ENCODE results near the gene KRTAP9-4. TPM values are rescaled to one million over a fixed set of nuclear protein-coding genes. Genes with fewer than 3 reads are reported as not detected.
"Not testable (repeated sequence)": the region's sequence is repeated elsewhere in the genome, so short reads cannot be mapped to it uniquely, and the experiment has no call there.

Gene KRTAP9-4
- total RNA-seq, 8 experiments from 2014 or later: not detected

DNA sequence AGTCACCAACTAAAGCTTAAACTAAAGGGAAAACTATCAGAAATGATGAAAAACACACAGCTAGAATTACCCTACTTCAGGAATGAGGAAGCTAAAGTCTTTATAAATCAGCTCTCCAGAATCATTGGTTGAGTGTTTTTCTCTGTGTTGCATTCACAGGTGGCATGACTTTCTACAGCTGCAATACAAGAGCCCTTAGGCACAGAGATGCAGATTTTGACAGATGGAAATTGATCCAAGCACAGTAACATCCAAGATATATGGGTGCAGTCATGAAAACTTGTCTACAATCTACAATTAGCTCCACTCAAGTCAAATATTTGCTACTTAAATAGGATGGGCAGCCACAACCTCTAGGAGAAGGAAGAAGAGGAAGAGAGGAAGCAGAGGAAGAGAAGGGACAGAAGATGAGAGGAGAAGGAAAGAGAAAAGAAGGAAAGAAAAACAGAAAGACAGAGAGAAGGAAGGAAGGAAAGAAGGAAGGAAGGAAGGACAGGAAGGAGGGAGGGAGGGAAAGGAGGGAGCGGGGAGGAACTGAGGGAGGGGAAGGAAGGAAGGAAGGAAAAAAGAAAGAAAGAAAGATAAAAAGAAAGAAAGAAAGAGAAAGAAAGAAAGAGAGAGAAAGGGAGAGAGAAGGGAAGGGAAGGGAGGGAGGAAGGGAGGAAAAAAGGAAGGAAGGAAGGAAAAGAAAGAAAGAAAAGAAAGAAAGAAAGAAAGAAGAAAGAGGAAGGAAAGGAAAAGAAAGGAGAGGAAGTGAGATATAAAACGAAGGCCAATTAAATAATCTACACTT lies 2.3 kb upstream of the KRTAP9-4 start:
- ATAC-seq (replicated peaks in 6 of 8): peak in 3 of 8 experiments; percentile 46 to 69 (median 61)
- H3K4me3 ChIP-seq; in situ Hi-C loops (cut with MboI; ENCODE audit: low pct_unique_long_range_greater_than_20kb in 2 of 9, low sequenced_read_pairs in 9 of 9, unreplicated experiment in 9 of 9); H3K4me1 ChIP-seq (replicated peaks in 1 of 2); H3K27ac ChIP-seq: not testable (repeated sequence)
- WGBS, 10 experiments: 4 to 56% (median 31%) methylated on average over 1 to 2 of the region's 2 CpGs; no CpG with 5 or more reads in 3 of the 10 experiments

GRCh38 chr17:41251261-41251660 lies 1.8 kb downstream of the KRTAP9-4 start:
- H3K27ac ChIP-seq: no peak overlapping the region
- no peaks in the 10 kb centered on the region for H3K4me1 ChIP-seq (replicated peaks in 1 of 2)
- in situ Hi-C loops (cut with MboI; ENCODE audit: low pct_unique_long_range_greater_than_20kb in 2 of 9, low sequenced_read_pairs in 9 of 9, unreplicated experiment in 9 of 9): no loop called here
- WGBS, 10 experiments: 33 to 88% (median 76%) methylated on average over 1 of the region's 1 CpG; no CpG with 5 or more reads in 6 of the 10 experiments
- no peak overlapping the region for H3K4me3 ChIP-seq
- no peak for ATAC-seq (replicated peaks in 6 of 8)

DNA sequence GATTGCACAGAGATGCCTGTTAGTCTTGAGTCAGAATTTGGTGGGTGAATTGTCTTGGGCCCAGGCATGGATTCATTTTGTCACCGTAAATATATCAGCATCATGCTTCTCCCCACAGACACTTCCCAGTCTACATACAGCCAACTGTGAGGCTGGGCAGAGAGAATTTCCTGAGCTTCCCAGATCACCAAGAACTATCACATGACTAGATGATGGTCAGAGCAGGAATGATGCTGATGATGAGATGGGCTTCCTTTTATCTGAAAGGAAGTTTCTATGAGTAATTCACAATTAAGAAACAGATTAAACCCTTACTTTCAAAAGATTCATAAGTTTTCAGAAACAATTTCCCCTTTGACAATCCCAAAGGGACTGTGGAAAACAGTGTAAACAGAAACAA lies 5.4 kb downstream of the KRTAP9-4 start:
- no peak for ATAC-seq (replicated peaks in 6 of 8)
- 0 to 40% methylated on average over 1 of the region's 1 CpG; no CpG with 5 or more reads in 8 of the 10 experiments for whole genome bisulfite sequencing, 10 experiments

DNA sequence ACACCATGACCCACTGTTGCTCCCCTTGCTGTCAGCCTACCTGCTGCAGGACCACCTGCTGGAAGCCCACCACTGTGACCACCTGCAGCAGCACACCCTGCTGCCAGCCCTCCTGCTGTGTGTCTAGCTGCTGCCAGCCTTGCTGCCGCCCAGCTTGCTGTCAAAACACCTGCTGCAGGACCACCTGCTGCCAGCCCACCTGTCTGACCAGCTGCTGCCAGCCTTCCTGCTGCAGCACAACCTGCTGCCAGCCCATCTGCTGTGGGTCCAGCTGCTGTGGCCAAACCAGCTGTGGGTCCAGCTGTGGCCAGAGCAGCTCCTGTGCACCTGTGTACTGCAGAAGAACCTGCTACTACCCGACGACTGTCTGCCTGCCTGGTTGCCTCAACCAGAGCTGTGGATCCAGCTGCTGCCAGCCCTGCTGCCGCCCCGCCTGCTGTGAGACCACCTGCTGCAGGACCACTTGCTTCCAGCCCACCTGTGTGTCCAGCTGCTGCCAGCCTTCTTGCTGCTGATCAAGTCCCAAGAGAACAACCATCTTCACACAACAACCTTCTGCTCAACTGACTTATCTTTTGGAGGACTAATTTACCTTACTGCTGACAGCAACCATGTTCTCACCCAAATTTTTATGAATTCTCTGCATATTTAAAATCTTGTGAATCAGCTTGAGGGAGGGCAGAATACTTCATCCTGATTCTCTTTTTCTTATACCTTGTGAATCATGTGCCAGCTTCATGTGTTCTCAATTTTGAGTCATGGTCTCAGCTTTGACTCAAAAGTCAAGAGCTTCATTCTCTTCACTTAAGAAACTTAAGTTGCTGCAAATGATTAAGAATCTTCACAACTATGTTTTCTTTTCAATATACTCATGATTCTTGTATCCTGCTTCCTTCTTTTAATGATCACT lies 6.1 kb downstream of the KRTAP9-4 start, which contains the start of gene KRTAP9-9:
Gene KRTAP9-9, plus strand, starts transcription at position 4 of the 910 bp plus-strand sequence.
- ATAC-seq (replicated peaks in 6 of 8); H3K4me1 ChIP-seq (replicated peaks in 1 of 2); H3K4me3 ChIP-seq; in situ Hi-C loops (cut with MboI; ENCODE audit: low pct_unique_long_range_greater_than_20kb in 2 of 9, low sequenced_read_pairs in 9 of 9, unreplicated experiment in 9 of 9); H3K27ac ChIP-seq: not testable (repeated sequence)
- WGBS, 10 experiments: 60 to 100% (median 72%) methylated on average over 1 to 4 of the region's 5 CpGs; no CpG with 5 or more reads in 6 of the 10 experiments

More for the DNA sequence above, 5.4 kb downstream of the KRTAP9-4 start:
- Histone ChIP-seq H3K4me3 (no peak overlapping the region), H3K27ac (no peak overlapping the region), H3K4me1 (replicated peaks in 1 of 2) (no peaks in the 10 kb centered on the region)
- in situ Hi-C loops (cut with MboI; ENCODE audit: low pct_unique_long_range_greater_than_20kb in 2 of 9, low sequenced_read_pairs in 9 of 9, unreplicated experiment in 9 of 9): no loop called here

GRCh38 chr17:41256291-41256685 lies 6.8 kb downstream of the KRTAP9-4 start:
- Histone ChIP-seq H3K4me3 (no peak overlapping the region), H3K27ac (no peak overlapping the region), H3K4me1 (replicated peaks in 1 of 2) (no peaks in the 10 kb centered on the region)
- in situ Hi-C loops (cut with MboI; ENCODE audit: low pct_unique_long_range_greater_than_20kb in 2 of 9, low sequenced_read_pairs in 9 of 9, unreplicated experiment in 9 of 9): no loop called here
- no peak for ATAC-seq (replicated peaks in 6 of 8)
- 92 to 100% (median 100%) methylated on average over 1 of the region's 1 CpG; no CpG with 5 or more reads in 7 of the 10 experiments for WGBS, 10 experiments

DNA sequence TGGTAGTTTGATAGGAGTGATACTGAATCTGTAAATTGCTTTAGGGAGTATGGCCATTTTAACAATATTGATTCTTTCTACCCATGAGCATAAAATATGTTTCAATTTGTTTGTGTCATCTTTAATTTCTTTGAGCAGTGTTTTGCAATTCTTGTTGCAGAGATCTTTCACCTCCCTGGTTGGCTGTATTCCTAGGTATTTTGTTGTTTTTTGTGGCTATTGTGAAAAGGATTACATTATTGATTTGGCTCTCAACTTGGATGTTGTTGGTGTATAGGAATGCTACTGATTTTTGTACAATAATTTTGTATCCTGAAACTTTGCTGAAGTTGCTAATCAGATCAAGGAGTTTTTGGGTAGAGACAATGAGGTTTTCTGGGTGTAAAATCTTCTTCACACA lies 8.9 kb downstream of the KRTAP9-4 start:
- no peak for ATAC-seq (replicated peaks in 6 of 8)
- Histone ChIP-seq H3K4me1 (replicated peaks in 1 of 2) (no peaks in the 10 kb centered on the region), H3K27ac (no peak overlapping the region), H3K4me3 (no peak overlapping the region)
- in situ Hi-C loops (cut with MboI; ENCODE audit: low pct_unique_long_range_greater_than_20kb in 2 of 9, low sequenced_read_pairs in 9 of 9, unreplicated experiment in 9 of 9): no loop called here

- ATAC-seq (replicated peaks in 6 of 8): no peak
- Histone ChIP-seq H3K27ac (no peak overlapping the region), H3K4me1 (replicated peaks in 1 of 2) (no peaks in the 10 kb centered on the region), H3K4me3 (no peak overlapping the region)
- 29 to 100% (median 67%) methylated on average over 1 of the region's 2 CpGs; no CpG with 5 or more reads in 3 of the 10 experiments for WGBS, 10 experiments
- in situ Hi-C loops (cut with MboI; ENCODE audit: low pct_unique_long_range_greater_than_20kb in 2 of 9, low sequenced_read_pairs in 9 of 9, unreplicated experiment in 9 of 9): no loop called here
Observed at GRCh38 chr17:41263212-41263611, 13.7 kb downstream of the KRTAP9-4 start.

DNA sequence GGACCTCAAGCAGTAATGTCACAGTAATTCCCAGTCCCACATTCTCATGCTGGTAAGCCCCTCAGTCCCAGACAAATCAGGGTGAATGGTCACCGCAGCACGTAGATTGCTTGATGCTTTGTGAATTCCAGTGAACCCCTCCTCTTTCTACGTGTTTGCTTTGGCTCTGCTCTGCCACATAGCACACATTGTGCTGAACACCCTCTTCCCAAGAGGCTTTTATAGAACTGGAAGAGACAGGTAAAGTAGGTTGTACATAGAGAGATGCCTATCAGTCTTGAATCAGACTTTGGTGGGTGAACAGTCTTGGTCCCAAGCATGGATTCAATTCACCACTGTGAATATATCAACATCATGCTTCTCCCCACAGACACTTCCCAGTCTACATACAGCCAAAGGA lies 15.1 kb downstream of the KRTAP9-4 start:
- Histone ChIP-seq H3K4me1 (replicated peaks in 1 of 2) (no peaks in the 10 kb centered on the region), H3K4me3 (no peak overlapping the region), H3K27ac (no peak overlapping the region)
- ATAC-seq (replicated peaks in 6 of 8): no peak
- WGBS, 10 experiments: 52 to 100% (median 85%) methylated on average over 1 to 3 of the region's 3 CpGs; no CpG with 5 or more reads in 4 of the 10 experiments
- in situ Hi-C loops (cut with MboI; ENCODE audit: low pct_unique_long_range_greater_than_20kb in 2 of 9, low sequenced_read_pairs in 9 of 9, unreplicated experiment in 9 of 9): no loop called here

DNA sequence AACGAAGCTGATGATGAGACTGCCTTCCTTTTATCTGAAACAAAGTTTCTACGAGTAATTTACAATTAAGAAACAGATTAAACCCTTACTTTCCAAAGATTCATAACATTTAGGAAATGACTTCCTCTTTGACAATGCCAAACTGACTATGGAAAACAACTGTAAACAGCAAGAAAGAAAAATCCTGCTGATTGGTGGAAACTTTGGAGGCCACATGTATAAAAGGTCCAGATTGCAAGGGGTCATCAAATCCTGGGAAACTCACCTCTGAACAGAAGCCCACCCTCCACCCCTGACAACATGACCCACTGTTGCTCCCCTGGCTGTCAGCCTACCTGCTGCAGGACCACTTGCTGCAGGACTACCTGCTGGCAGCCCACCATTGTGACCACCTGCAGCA lies 15.6 kb downstream of the KRTAP9-4 start, which contains the start of gene KRTAP9-6:
Gene KRTAP9-6, plus strand, starts transcription at position 301 of the 400 bp plus-strand sequence. Its CDS starts 0 bp downstream, at position 301.
- in situ Hi-C loops (cut with MboI; ENCODE audit: low pct_unique_long_range_greater_than_20kb in 2 of 9, low sequenced_read_pairs in 9 of 9, unreplicated experiment in 9 of 9): no loop called here
- Histone ChIP-seq H3K4me3 (no peak within 1 kb of the TSS), H3K4me1 (replicated peaks in 1 of 2) (no peaks in the 10 kb centered on the region), H3K27ac (no peak within 1 kb of the TSS)
- WGBS, 10 experiments: 20 to 83% (median 40%) methylated on average over 1 to 2 of the region's 2 CpGs; no CpG with 5 or more reads in 1 of the 10 experiments
- no peak for ATAC-seq (replicated peaks in 6 of 8)

- in situ Hi-C loops (cut with MboI; ENCODE audit: low pct_unique_long_range_greater_than_20kb in 2 of 9, low sequenced_read_pairs in 9 of 9, unreplicated experiment in 9 of 9): no loop called here
Observed at GRCh38 chr17:41267711-41268110, 18.2 kb downstream of the KRTAP9-4 start.

GRCh38 chr17:41271323-41271722 lies 21.8 kb downstream of the KRTAP9-4 start:
- H3K4me1 ChIP-seq (replicated peaks in 1 of 2); H3K4me3 ChIP-seq; ATAC-seq (replicated peaks in 6 of 8); H3K27ac ChIP-seq; in situ Hi-C loops (cut with MboI; ENCODE audit: low pct_unique_long_range_greater_than_20kb in 2 of 9, low sequenced_read_pairs in 9 of 9, unreplicated experiment in 9 of 9): not testable (repeated sequence)
- WGBS, 10 experiments: no CpG with 5 or more reads among the region's 1 CpG

More at GRCh38 chr17:41267711-41268110, 18.2 kb downstream of the KRTAP9-4 start:
- WGBS, 10 experiments: 75 to 100% (median 79%) methylated on average over 1 to 3 of the region's 3 CpGs; no CpG with 5 or more reads in 7 of the 10 experiments
- no peak overlapping the region for H3K27ac ChIP-seq
- ATAC-seq (replicated peaks in 6 of 8): no peak
- H3K4me3 ChIP-seq: no peak overlapping the region
- no peaks in the 10 kb centered on the region for H3K4me1 ChIP-seq (replicated peaks in 1 of 2)

DNA sequence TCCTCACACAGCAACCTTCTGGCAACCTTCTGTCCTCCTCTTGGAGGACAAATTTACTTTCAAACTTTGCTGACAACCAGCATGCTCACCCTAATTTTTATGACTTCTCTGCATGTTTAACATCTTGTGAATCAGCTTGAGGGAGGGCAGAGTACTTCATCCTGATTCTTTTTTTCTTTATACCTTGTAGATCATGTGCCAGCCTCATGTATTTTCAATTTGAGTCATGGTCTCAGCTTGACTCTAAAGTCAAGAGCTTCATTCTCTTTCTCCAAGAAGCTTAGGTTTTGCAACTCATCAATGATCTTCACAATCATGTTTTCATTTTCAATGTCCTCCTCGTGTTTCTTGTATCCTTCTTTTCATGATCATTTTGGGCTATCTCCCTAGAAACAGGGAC lies 22.4 kb downstream of the KRTAP9-4 start:
- 0 to 80% (median 38%) methylated on average over 1 of the region's 1 CpG; no CpG with 5 or more reads in 5 of the 10 experiments for WGBS, 10 experiments
- ATAC-seq (replicated peaks in 6 of 8): no peak
- H3K4me1 ChIP-seq (replicated peaks in 1 of 2): no peaks in the 10 kb centered on the region
- in situ Hi-C loops (cut with MboI; ENCODE audit: low pct_unique_long_range_greater_than_20kb in 2 of 9, low sequenced_read_pairs in 9 of 9, unreplicated experiment in 9 of 9): no loop called here
- no peak overlapping the region for H3K4me3 ChIP-seq
- no peak overlapping the region for H3K27ac ChIP-seq

DNA sequence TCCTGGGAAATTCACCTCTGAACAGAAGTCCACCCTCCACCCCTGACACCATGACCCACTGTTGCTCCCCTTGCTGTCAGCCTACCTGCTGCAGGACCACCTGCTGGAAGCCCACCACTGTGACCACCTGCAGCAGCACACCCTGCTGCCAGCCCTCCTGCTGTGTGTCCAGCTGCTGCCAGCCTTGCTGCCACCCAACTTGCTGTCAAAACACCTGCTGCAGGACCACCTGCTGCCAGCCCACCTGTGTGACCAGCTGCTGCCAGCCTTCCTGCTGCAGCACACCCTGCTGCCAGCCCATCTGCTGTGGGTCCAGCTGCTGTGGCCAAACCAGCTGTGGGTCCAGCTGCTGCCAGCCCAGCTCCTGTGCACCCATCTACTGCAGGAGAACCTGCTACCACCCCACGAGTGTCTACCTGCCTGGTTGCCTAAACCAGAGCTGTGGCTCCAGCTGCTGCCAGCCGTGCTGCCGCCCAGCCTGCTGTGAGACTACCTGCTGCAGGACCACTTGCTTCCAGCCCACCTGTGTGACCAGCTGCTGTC lies 26.2 kb downstream of the KRTAP9-4 start, which contains the start of gene KRTAP9-7:
Gene KRTAP9-7, plus strand, starts transcription at position 51 of the 543 bp plus-strand sequence. Its CDS starts 0 bp downstream, at position 51.
- H3K4me1 ChIP-seq (replicated peaks in 1 of 2); ATAC-seq (replicated peaks in 6 of 8); in situ Hi-C loops (cut with MboI; ENCODE audit: low pct_unique_long_range_greater_than_20kb in 2 of 9, low sequenced_read_pairs in 9 of 9, unreplicated experiment in 9 of 9); H3K4me3 ChIP-seq; H3K27ac ChIP-seq: not testable (repeated sequence)
- 100% methylated on average over 2 of the region's 3 CpGs; no CpG with 5 or more reads in 9 of the 10 experiments for WGBS, 10 experiments

Measured in motor neuron (in vitro differentiated cells).